GM12878 (cell line): ENCODE data around the gene ITLN1. TPM values are rescaled to one million over a fixed set of nuclear protein-coding genes. Genes with fewer than 3 reads are reported as not detected.
A peak's percentile ranks its signal among the peaks of the same experiment; 100 is the strongest.

Source experiments
- ATAC-seq: fragments of 200-7000 bp; cut with Tn5 transposase; 3 replicates; pipeline ENCODE4 v1.9.1; 2020; ENCODE audit warnings: mild to moderate bottlenecking, moderate library complexity
- BruUV-seq: library from RNA; stranded (reverse); fragments of 400-500 nt; replicated peaks from 2 replicates; lab custom pipeline; 2021; lab: Mats Ljungman, UMichigan
- CTCF ChIA-PET: fragments of 300-600 bp; sonication (Branson Sonifier 250); formaldehyde crosslinking; extraction: SDS; loops from one replicate; lab custom pipeline; 2021; ENCODE audit warnings: inconsistent platforms; lab: Yijun Ruan, JAX
- POLR2A ChIA-PET: fragments of 350-600 bp; formaldehyde crosslinking; extraction: SDS; loops from one replicate; lab custom pipeline; 2021; ENCODE audit warnings: inconsistent platforms; lab: Charles Lee
- RAD21 ChIA-PET: fragments of 300-600 bp; sonication (Branson Sonifier 250); formaldehyde crosslinking; loops from one replicate; lab custom pipeline; 2023; ENCODE audit warnings: antibody characterized with exemption; ENCODE audit not compliant: unreplicated experiment; lab: Charles Lee
- SMC1A ChIA-PET: fragments of 300-600 bp; sonication (Branson Sonifier 250); formaldehyde crosslinking; loops from one replicate; lab custom pipeline; 2023; ENCODE audit not compliant: unreplicated experiment, uncharacterized antibody; lab: Charles Lee
- DNase-seq: peaks from one replicate; pipeline ENCODE4 v3.0.0-alpha.2; 2011; ENCODE audit warnings: low read depth, low spot score
- FAIRE-seq: peaks from 3 replicates; lab custom pipeline; 2011; peaks lifted over from hg19 to GRCh38; lab: Jason Lieb, UNC
- H2AFZ ChIP-seq: 2 replicates; pipeline ENCODE4 v1.6.0; 2011; ENCODE audit warnings: low read depth, low read length, control low read depth; ENCODE audit not compliant: control insufficient read depth
- H3K27ac ChIP-seq: 2 replicates; pipeline ENCODE4 v1.5.1; 2011; ENCODE audit warnings: control low read depth; ENCODE audit not compliant: control insufficient read depth, insufficient read depth
- H3K27me3 ChIP-seq, 2 experiments: replicated peaks in 1 of 2; 2 replicates each; pipeline versions ENCODE4 v1.6.0 to v1.6.1; 2011; ENCODE audit warnings: low read length in 1 of 2; ENCODE audit not compliant: control insufficient read depth in 2 of 2, insufficient read depth in 2 of 2
- H3K36me3 ChIP-seq, 2 experiments: 2 replicates each; pipeline ENCODE4 v1.5.1; 2011; ENCODE audit warnings: low read length in 1 of 2; ENCODE audit not compliant: control insufficient read depth in 2 of 2, insufficient read depth in 2 of 2
- H3K4me1 ChIP-seq: 2 replicates; pipeline ENCODE4 v1.6.1; 2011; ENCODE audit warnings: mild to moderate bottlenecking, low read length, moderate library complexity, mixed read lengths; ENCODE audit not compliant: control insufficient read depth, insufficient read depth
- H3K4me2 ChIP-seq: 2 replicates; pipeline ENCODE4 v1.6.0; 2011; ENCODE audit warnings: control low read depth; ENCODE audit not compliant: control insufficient read depth, insufficient read depth
- H3K4me3 ChIP-seq: fragments of 200-600 bp; sonication (generic); 2 replicates; pipeline ENCODE4 v1.5.1; 2016
- H3K79me2 ChIP-seq: 2 replicates; pipeline ENCODE4 v1.6.0; 2011; ENCODE audit warnings: low read length; ENCODE audit not compliant: control insufficient read depth, insufficient read depth
- H3K9ac ChIP-seq: 2 replicates; pipeline ENCODE4 v1.8.0; 2011; ENCODE audit warnings: low read length, control low read depth, mixed read lengths; ENCODE audit not compliant: control insufficient read depth, insufficient read depth
- H3K9me3 ChIP-seq: replicated peaks from 3 replicates; pipeline ENCODE4 v1.5.1; 2011; ENCODE audit warnings: mild to moderate bottlenecking, low read length; ENCODE audit not compliant: control insufficient read depth, insufficient read depth
- H4K20me1 ChIP-seq: 2 replicates; pipeline ENCODE4 v1.6.0; 2011; ENCODE audit not compliant: control insufficient read depth, insufficient read depth
- CHD4 ChIP-seq: fragments of 200-600 bp; sonication (generic); IDR thresholded peaks from 2 replicates; pipeline ENCODE4 v1.6.1; 2016; ENCODE audit warnings: mild to moderate bottlenecking
- NFYB ChIP-seq: IDR thresholded peaks from 2 replicates; pipeline ENCODE4 v1.6.1; 2011; ENCODE audit warnings: low read depth, mild to moderate bottlenecking, low read length, improper control_type of control experiment, moderate library complexity; ENCODE audit not compliant: insufficient read depth
- ZNF217 ChIP-seq: fragments of 450-650 bp; IDR thresholded peaks from 2 replicates; pipeline ENCODE4 v1.6.1; 2017; ENCODE audit warnings: antibody characterized with exemption, mild to moderate bottlenecking
- ZNF384 ChIP-seq: IDR thresholded peaks from 2 replicates; pipeline ENCODE4 v1.6.1; 2012; ENCODE audit warnings: low read depth, mild to moderate bottlenecking, low read length, improper control_type of control experiment, borderline replicate concordance
- ZZZ3 ChIP-seq: IDR thresholded peaks from 2 replicates; pipeline ENCODE4 v1.6.1; 2011; ENCODE audit warnings: low read depth; ENCODE audit not compliant: control insufficient read depth, insufficient read length
- WGBS: methylation state at CpG from one replicate; pipeline ENCODE4 v1.1.6; 2016; ENCODE audit warnings: low lambda C conversion rate; ENCODE audit not compliant: insufficient replicate concordance, insufficient coverage; ENCODE audit errors: missing lambda C conversion rate; 5-methylcytosine and 5-hydroxymethylcytosine counted together
- in situ Hi-C: fragments of 300-500 bp; cut with MboI; formaldehyde crosslinking; loops from 9 replicates; pipeline ENCODE4 v1.14.3; 2018; ENCODE audit warnings: mixed read lengths
- intact Hi-C: fragments of 100-400 bp; cut with micrococcal nuclease; formaldehyde crosslinking; loops from one replicate; pipeline ENCODE4 v1.14.2; 2022; ENCODE audit not compliant: unreplicated experiment
- polyA plus RNA-seq, 11 experiments: library from polyadenylated mRNA; depleted of rRNA in 4 of 11; unstranded in 6 of 11; stranded (reverse) in 5 of 11; fragments of >200 nt; fragmentation: Nextera tagmentation in 4 of 11; fragmentation: Illumina TruSeq in 1 of 11; extraction: Ambion mirVana in 4 of 11; extraction: Trizol in 1 of 11; gene quantifications; 1 replicate in 1 of 11; 2 replicates in 10 of 11; pipeline versions ENCODE4 v1.2.1 to v1.2.3, GENCODE V29; 2011 to 2016; ENCODE audit warnings: inconsistent platforms in 2 of 11, missing spikeins in 2 of 11, low read depth in 1 of 11
- total RNA-seq, 4 experiments: library from RNA; depleted of rRNA in 3 of 4; stranded (reverse); fragments of >200 nt in 3 of 4; fragmentation: Illumina TruSeq in 1 of 4; extraction: Trizol in 1 of 4; gene quantifications; 2 replicates each; pipeline versions ENCODE4 v1.2.1 to v1.2.3, GENCODE V29; 2013 to 2021
- TF ChIP-seq, protein P1 (sequence below): fragments of 150-350 bp; IDR thresholded peaks from 2 replicates; pipeline ENCODE4 v1.6.1; 2014; ENCODE audit warnings: mild to moderate bottlenecking, low read depth, low read length

Gene ITLN1
- total and polyA plus RNA-seq, 10 of the 15 experiments (the other 5 are each of a cell fraction or from before 2014, with no cell fraction given): not detected

DNA sequence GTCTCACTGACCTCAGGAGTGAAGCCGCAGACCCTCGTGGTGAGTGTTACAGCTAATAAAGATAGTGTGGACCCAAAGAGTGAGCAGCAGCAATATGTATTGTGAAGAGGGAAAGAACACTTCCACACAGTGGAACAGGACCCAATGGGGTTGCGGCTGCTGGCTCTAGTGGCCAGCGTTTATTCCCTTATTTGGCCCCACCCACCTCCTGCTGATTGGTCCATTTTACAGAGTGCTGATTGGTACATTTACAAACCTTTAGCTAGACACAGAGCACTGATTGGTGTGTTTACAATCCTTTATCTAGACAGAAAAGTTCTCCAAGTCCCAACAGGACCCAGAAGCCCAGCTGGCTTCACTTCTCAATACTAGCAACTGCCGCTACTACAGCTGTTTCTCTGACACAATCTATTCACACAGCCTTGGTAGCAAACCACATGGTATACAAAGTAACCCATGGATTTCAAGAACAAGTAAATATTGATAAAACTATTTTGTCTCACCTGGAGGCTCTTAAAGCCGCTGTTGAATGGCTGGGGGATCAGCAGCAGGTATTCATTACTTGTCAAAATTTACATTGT, 25.3 kb upstream of the ITLN1 start:
- POLR2A ChIA-PET: no interaction called here
- H3K9me3 ChIP-seq: no peaks in the 10 kb centered on the region
- TF ChIP-seq ZNF217 (no peak), NFYB (peak; percentile 68)
- TF ChIP-seq, all 136 proteins: peak for 1
- ChIA-PET CTCF (interaction anchor here (1.1 kb wide), 1 partner anchor 14 kb away, joined by 3 read pairs; no protein-coding TSS in a partner anchor), RAD21 (interaction anchor here (0.9 kb wide), 1 partner anchor 35 kb away, joined by 3 read pairs; no protein-coding TSS in a partner anchor), SMC1A (no interaction called here)
- no peaks in the 10 kb centered on the region for H3K4me1 ChIP-seq
- no peak overlapping the region for H3K9ac ChIP-seq
- no peaks in the 10 kb centered on the region for H3K36me3 ChIP-seq
- in situ Hi-C loops (no loop called here), intact Hi-C loops (no loop called here)
- no peaks in the 10 kb centered on the region for H3K27me3 ChIP-seq
- no peak for DNase-seq
- H2AFZ ChIP-seq: no peak overlapping the region
- no peaks in the 10 kb centered on the region for H3K79me2 ChIP-seq
- FAIRE-seq: no peak
- H4K20me1 ChIP-seq: no peaks in the 10 kb centered on the region
- H3K4me3 ChIP-seq: no peak overlapping the region
- H3K27ac ChIP-seq: no peak overlapping the region
- WGBS: 49% methylated on average over 6 of the region's 6 CpGs
- no TSS peak for BruUV-seq
- no peak overlapping the region for H3K4me2 ChIP-seq
- ATAC-seq: no peak

GRCh38 chr1:160907976-160908375, 23.0 kb upstream of the ITLN1 start:
- no peak for FAIRE-seq
- BruUV-seq: no TSS peak

More at GRCh38 chr1:160907976-160908375, 23.0 kb upstream of the ITLN1 start:
- H3K4me3 ChIP-seq: no peak overlapping the region
- ChIA-PET CTCF (interaction anchor here (0.7 to 0.8 kb wide), 2 partner anchors 58 to 133 kb away, joined by 3 read pairs; no protein-coding TSS in a partner anchor), SMC1A (interaction anchor here (0.7 to 1.4 kb wide), 4 partner anchors 34 to 131 kb away, joined by 3 to 5 read pairs (median 3); no protein-coding TSS in a partner anchor), POLR2A (interaction anchor here (0.5 kb wide), 1 partner anchor 150 kb away, joined by 4 read pairs; no protein-coding TSS in a partner anchor)
- no peaks in the 10 kb centered on the region for H3K36me3 ChIP-seq
- H3K4me2 ChIP-seq: no peak overlapping the region
- intact Hi-C loops: no loop called here
- H3K27ac ChIP-seq: no peak overlapping the region
- no peak for ATAC-seq
- no peaks in the 10 kb centered on the region for H4K20me1 ChIP-seq
- WGBS: 45% methylated on average over 7 of the region's 7 CpGs
- no peaks in the 10 kb centered on the region for H3K79me2 ChIP-seq
- H3K27me3 ChIP-seq: no peaks in the 10 kb centered on the region
- H3K9ac ChIP-seq: no peak overlapping the region
- no peaks in the 10 kb centered on the region for H3K9me3 ChIP-seq
- TF ChIP-seq ZZZ3: no peak
- no peak for TF ChIP-seq ZNF384
- TF ChIP-seq CHD4: no peak
- TF ChIP-seq, protein P1, sequence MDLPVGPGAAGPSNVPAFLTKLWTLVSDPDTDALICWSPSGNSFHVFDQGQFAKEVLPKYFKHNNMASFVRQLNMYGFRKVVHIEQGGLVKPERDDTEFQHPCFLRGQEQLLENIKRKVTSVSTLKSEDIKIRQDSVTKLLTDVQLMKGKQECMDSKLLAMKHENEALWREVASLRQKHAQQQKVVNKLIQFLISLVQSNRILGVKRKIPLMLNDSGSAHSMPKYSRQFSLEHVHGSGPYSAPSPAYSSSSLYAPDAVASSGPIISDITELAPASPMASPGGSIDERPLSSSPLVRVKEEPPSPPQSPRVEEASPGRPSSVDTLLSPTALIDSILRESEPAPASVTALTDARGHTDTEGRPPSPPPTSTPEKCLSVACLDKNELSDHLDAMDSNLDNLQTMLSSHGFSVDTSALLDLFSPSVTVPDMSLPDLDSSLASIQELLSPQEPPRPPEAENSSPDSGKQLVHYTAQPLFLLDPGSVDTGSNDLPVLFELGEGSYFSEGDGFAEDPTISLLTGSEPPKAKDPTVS: no peak
- TF ChIP-seq, all 136 proteins: peak for 0
- Histone ChIP-seq H2AFZ (no peak overlapping the region), H3K4me1 (no peaks in the 10 kb centered on the region)
- in situ Hi-C loops: no loop called here
- RAD21 ChIA-PET: interaction anchor here (1.3 kb wide), 1 partner anchor 71 kb away, joined by 3 read pairs; no protein-coding TSS in a partner anchor
- DNase-seq: no peak
